T-cell (primary cell): ENCODE measurements around the gene ZBTB24. TPM values are rescaled to one million over a fixed set of nuclear protein-coding genes. Genes with fewer than 3 reads are reported as not detected.

ENCODE experiments used
- ATAC-seq, 4 experiments: fragments of 200-7000 bp in 3 of 4; fragments of 150-1000 bp in 1 of 4; cut with Tn5 transposase; replicated peaks in 1 of 4; 1 replicate in 3 of 4; 2 replicates in 1 of 4; pipeline ENCODE4 v1.10.0; 2021; ENCODE audit warnings: moderate library complexity in 3 of 4, mild to moderate bottlenecking in 2 of 4, moderate number of reproducible peaks in 1 of 4
- CTCF ChIA-PET, 2 donors: fragments of 300-600 bp; sonication (Branson Sonifier 250); formaldehyde crosslinking; loops; one replicate each; lab custom pipeline; 2022; ENCODE audit warnings: antibody characterized with exemption in 2 of 2; lab: Charles Lee
- POLR2A ChIA-PET, 2 donors: fragments of 300-600 bp; sonication (Branson Sonifier 250); formaldehyde crosslinking; loops; one replicate each; lab custom pipeline; 2022; ENCODE audit warnings: antibody characterized with exemption in 2 of 2; lab: Charles Lee
- DNase-seq, 35 experiments: peaks; one replicate each; pipeline versions ENCODE4 v3.0.0 to v3.0.0-alpha.2; 2013 to 2023
- H3K27ac ChIP-seq: one replicate; pipeline ENCODE4 v1.5.1; 2013; ENCODE audit warnings: low read length
- H3K27me3 ChIP-seq, 2 experiments: replicated peaks in 1 of 2; 1 replicate in 1 of 2; 2 replicates in 1 of 2; pipeline versions ENCODE4 v1.6.1 to v1.7.0; 2013; ENCODE audit warnings: low read length in 1 of 2, mixed read lengths in 1 of 2; ENCODE audit not compliant: control insufficient read depth in 2 of 2, insufficient read depth in 2 of 2; ENCODE audit errors: extremely low read depth in 1 of 2
- H3K36me3 ChIP-seq, 2 donors: 1 replicate in 1 of 2; 2 replicates in 1 of 2; pipeline versions ENCODE4 v1.6.1 to v1.7.0; 2013; ENCODE audit warnings: low read length in 1 of 2; ENCODE audit not compliant: control insufficient read depth in 2 of 2, insufficient read depth in 1 of 2; ENCODE audit errors: extremely low read depth in 1 of 2
- H3K4me1 ChIP-seq, 2 experiments: 1 replicate in 1 of 2; 2 replicates in 1 of 2; pipeline versions ENCODE4 v1.6.1 to v1.7.0; 2013; ENCODE audit warnings: low read length in 2 of 2, mixed read lengths in 1 of 2; ENCODE audit not compliant: insufficient read depth in 2 of 2, control insufficient read depth in 1 of 2; ENCODE audit errors: extremely low read depth in 1 of 2
- H3K4me3 ChIP-seq, 2 donors: 1 replicate in 1 of 2; 2 replicates in 1 of 2; pipeline versions ENCODE4 v1.5.1 to v1.7.0; 2013; ENCODE audit warnings: mild to moderate bottlenecking in 2 of 2, low read length in 1 of 2, moderate library complexity in 1 of 2; ENCODE audit not compliant: control insufficient read depth in 1 of 2; ENCODE audit errors: extremely low read depth in 1 of 2
- H3K9me3 ChIP-seq: 2 replicates; pipeline ENCODE4 v1.7.0; 2013
- H3K27ac Mint-ChIP-seq, 2 donors: one replicate each; pipeline ENCODE4 v1.8.0; 2020 to 2021; ENCODE audit warnings: mild to moderate bottlenecking in 2 of 2, mixed read lengths in 2 of 2
- H3K27me3 Mint-ChIP-seq, 2 donors: one replicate each; pipeline ENCODE4 v1.8.0; 2021 to 2022; ENCODE audit warnings: mixed read lengths in 2 of 2
- H3K36me3 Mint-ChIP-seq: one replicate; pipeline ENCODE4 v1.8.0; 2021; ENCODE audit warnings: mixed read lengths
- H3K4me1 Mint-ChIP-seq, 3 donors: one replicate each; pipeline ENCODE4 v1.8.0; 2020 to 2022; ENCODE audit warnings: mixed read lengths in 3 of 3, mild to moderate bottlenecking in 1 of 3
- H3K4me3 Mint-ChIP-seq, 3 donors: one replicate each; pipeline ENCODE4 v1.8.0; 2020 to 2022; ENCODE audit warnings: mild to moderate bottlenecking in 3 of 3, mixed read lengths in 3 of 3, moderate library complexity in 3 of 3
- H3K9me3 Mint-ChIP-seq, 3 donors: one replicate each; pipeline ENCODE4 v1.8.0; 2020 to 2022; ENCODE audit warnings: mixed read lengths in 3 of 3
- WGBS: methylation state at CpG from one replicate; pipeline ENCODE4 v1.1.5; 2013; ENCODE audit warnings: missing lambda C conversion rate; ENCODE audit not compliant: insufficient coverage; 5-methylcytosine and 5-hydroxymethylcytosine counted together
- total RNA-seq, 35 experiments: library from RNA in 6 of 35; stranded (reverse) in 6 of 35; fragments of 120-200 nt in 1 of 35; gene quantifications; one replicate each; pipeline versions ENCODE4 v1.2.1 to v1.2.4 and lab custom pipeline; 2013 to 2026

ZBTB24 gene
- total RNA-seq, 5 donors from 2014 or later (not counting 1 experiment from before 2014, with no cell fraction given), result 14.1 to 21.2 (median 19.5) TPM

- ChIA-PET POLR2A (interaction anchor here in 1 of 2 donors (0.8 to 1.3 kb wide), 2 partner anchors 25 to 51 kb away, joined by 3 to 4 read pairs; partner anchors contain the start of genes PPIL6 and SMPD2), CTCF (interaction anchor here (0.7 to 1.4 kb wide), 9 partner anchors 8 to 548 kb away, joined by 3 to 20 read pairs (median 4); partner anchors contain the start of genes MICAL1 (in 1 of the 2) and ZBTB24 (in 1 of the 2))
- no peaks in the 10 kb centered on the region for H3K27me3 ChIP-seq
- peak overlapping the region; percentile 87 to 92 for H3K27ac Mint-ChIP-seq
- H3K27me3 Mint-ChIP-seq, result no peaks in the 10 kb centered on the region
- no peaks in the 10 kb centered on the region for H3K9me3 ChIP-seq
- no peak overlapping the region for H3K4me3 ChIP-seq
- H3K4me1 Mint-ChIP-seq, result peaks cover 17 to 25% (median 19%) of the 10 kb centered on the region in 3 donors
- no peaks in the 10 kb centered on the region for H3K9me3 Mint-ChIP-seq
- H3K36me3 Mint-ChIP-seq, result no peaks in the 10 kb centered on the region
- peak overlapping the region; percentile 69 for H3K27ac ChIP-seq
- DNase-seq, result peak in 17 of 35 experiments; percentile 4 to 56 (median 18)
- H3K4me3 Mint-ChIP-seq, result peak overlapping the region in 1 of 3 donors; percentile 18
- 0% methylated on average over 1 of the region's 5 CpGs for WGBS
- H3K36me3 ChIP-seq, result no peaks in the 10 kb centered on the region
- H3K4me1 ChIP-seq, result peaks cover 15% of the 10 kb centered on the region in 2 experiments
- peak; percentile 97 to 99 (median 99) for ATAC-seq
Observed at GRCh38 chr6:109491207-109491938, 8.4 kb upstream of the ZBTB24 start.

GRCh38 chr6:109490713-109491112 lies 7.7 kb upstream of the ZBTB24 start:
- no peaks in the 10 kb centered on the region for H3K36me3 Mint-ChIP-seq
- CTCF ChIA-PET, result interaction anchor here (0.7 to 1.3 kb wide), 5 partner anchors 12 to 303 kb away, joined by 3 to 20 read pairs (median 4); no protein-coding TSS in a partner anchor
- H3K4me1 Mint-ChIP-seq, result peaks cover 17 to 23% (median 17%) of the 10 kb centered on the region in 3 donors
- H3K4me3 Mint-ChIP-seq, result peak overlapping the region in 1 of 3 donors; percentile 18
- Histone ChIP-seq H3K27me3 (no peaks in the 10 kb centered on the region), H3K4me3 (no peak overlapping the region), H3K27ac (peak overlapping the region; percentile 69), H3K4me1 (peaks cover 15% of the 10 kb centered on the region in 2 experiments), H3K9me3 (no peaks in the 10 kb centered on the region), H3K36me3 (no peaks in the 10 kb centered on the region)
- no CpG with 5 or more reads among the region's 2 CpGs for WGBS
- H3K27ac Mint-ChIP-seq, result peak overlapping the region; percentile 87 to 92
- DNase-seq (peak in 1 of 35 experiments; percentile 24), ATAC-seq (peak in 1 of 4 experiments; percentile 42)
- no peaks in the 10 kb centered on the region for H3K9me3 Mint-ChIP-seq
- H3K27me3 Mint-ChIP-seq, result no peaks in the 10 kb centered on the region
- POLR2A ChIA-PET, result interaction anchor here in 1 of 2 donors (1.3 kb wide), 1 partner anchor 50 kb away, joined by 4 read pairs; the partner anchor contains the start of genes PPIL6 and SMPD2

GRCh38 chr6:109488001-109488400 lies 5.0 kb upstream of the ZBTB24 start:
- H3K4me1 Mint-ChIP-seq, result peaks cover 27 to 33% (median 27%) of the 10 kb centered on the region in 3 donors
- no peaks in the 10 kb centered on the region for H3K9me3 Mint-ChIP-seq
- Histone ChIP-seq H3K36me3 (no peaks in the 10 kb centered on the region), H3K4me3 (no peak overlapping the region), H3K27ac (no peak overlapping the region), H3K4me1 (peaks cover 15% of the 10 kb centered on the region in 2 experiments), H3K27me3 (no peaks in the 10 kb centered on the region), H3K9me3 (no peaks in the 10 kb centered on the region)
- H3K27me3 Mint-ChIP-seq, result no peaks in the 10 kb centered on the region
- ChIA-PET CTCF (interaction anchor here in 1 of 2 donors (0.6 to 1.0 kb wide), 2 partner anchors 44 to 906 kb away, joined by 5 read pairs; no protein-coding TSS in a partner anchor), POLR2A (no interaction called here)
- H3K4me3 Mint-ChIP-seq, result no peak overlapping the region
- no peak for ATAC-seq
- no peak for DNase-seq
- no peaks in the 10 kb centered on the region for H3K36me3 Mint-ChIP-seq
- no peak overlapping the region for H3K27ac Mint-ChIP-seq

GRCh38 chr6:109486068-109486467 lies 3.0 kb upstream of the ZBTB24 start:
- no peak for ATAC-seq
- H3K27ac Mint-ChIP-seq, result no peak overlapping the region

DNA sequence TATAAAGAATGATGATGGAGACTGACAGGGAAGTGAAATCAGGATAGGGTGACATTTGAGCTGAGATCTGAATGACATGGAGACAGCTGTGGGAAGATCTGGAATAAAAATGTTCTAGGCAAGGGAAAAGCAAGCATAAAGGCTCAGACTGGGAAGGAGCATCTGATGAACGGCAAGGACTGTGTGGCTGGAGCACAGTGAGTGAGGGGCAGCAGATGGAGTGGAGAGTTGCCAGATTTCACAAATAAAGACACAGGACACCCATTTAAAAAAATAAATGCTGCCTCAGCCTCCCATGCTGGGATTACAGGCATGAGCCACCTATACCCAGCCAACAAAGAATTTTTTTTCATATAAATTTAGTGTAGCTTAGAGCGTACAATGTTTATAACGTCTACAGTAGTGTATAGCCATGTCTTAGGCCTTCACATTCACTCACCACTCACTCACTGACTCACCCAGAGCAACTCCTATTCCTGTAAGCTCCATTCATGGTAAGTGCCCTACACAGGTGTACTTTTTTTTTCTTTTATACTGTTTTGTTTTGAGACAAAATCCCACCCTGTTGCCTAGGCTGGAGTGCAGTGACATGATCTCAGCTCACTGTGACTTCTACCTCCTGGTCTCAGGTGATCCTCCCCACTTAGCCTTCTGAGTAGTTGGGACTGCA lies 2.4 kb upstream of the ZBTB24 start:
- no peaks in the 10 kb centered on the region for H3K27me3 ChIP-seq
- Mint-ChIP-seq H3K4me3 (no peak overlapping the region), H3K27me3 (no peaks in the 10 kb centered on the region), H3K27ac (peak overlapping the region in 1 of 2 donors; percentile 34), H3K4me1 (peaks cover 28 to 37% (median 32%) of the 10 kb centered on the region in 3 donors), H3K9me3 (no peaks in the 10 kb centered on the region), H3K36me3 (peaks cover 17% of the 10 kb centered on the region)
- CTCF ChIA-PET, result interaction anchor here (0.7 to 1.1 kb wide), 3 partner anchors 44 to 101 kb away, joined by 3 to 5 read pairs (median 3); no protein-coding TSS in a partner anchor
- no CpG with 5 or more reads among the region's 3 CpGs for WGBS
- H3K9me3 ChIP-seq, result no peaks in the 10 kb centered on the region
- no peak overlapping the region for H3K4me3 ChIP-seq
- DNase-seq (no peak), ATAC-seq (no peak)
- H3K27ac ChIP-seq, result no peak overlapping the region
- H3K36me3 ChIP-seq, result peaks cover 0 to 7% of the 10 kb centered on the region in 2 donors
- POLR2A ChIA-PET, result no interaction called here
- peaks cover 21% of the 10 kb centered on the region in 2 experiments for H3K4me1 ChIP-seq

More at GRCh38 chr6:109486068-109486467, 3.0 kb upstream of the ZBTB24 start:
- Mint-ChIP-seq H3K27me3 (no peaks in the 10 kb centered on the region), H3K9me3 (no peaks in the 10 kb centered on the region), H3K36me3 (peaks cover 13% of the 10 kb centered on the region), H3K4me1 (peaks cover 28 to 36% (median 31%) of the 10 kb centered on the region in 3 donors), H3K4me3 (no peak overlapping the region)
- Histone ChIP-seq H3K36me3 (peaks cover 0 to under 1% of the 10 kb centered on the region in 2 donors), H3K27me3 (no peaks in the 10 kb centered on the region), H3K4me3 (no peak overlapping the region), H3K27ac (no peak overlapping the region), H3K4me1 (peaks cover 20 to 21% of the 10 kb centered on the region in 2 experiments), H3K9me3 (no peaks in the 10 kb centered on the region)
- DNase-seq, result no peak
- CTCF ChIA-PET, result interaction anchor here in 1 of 2 donors (0.7 to 1.1 kb wide), 2 partner anchors 101 to 102 kb away, joined by 3 to 5 read pairs; no protein-coding TSS in a partner anchor
- POLR2A ChIA-PET, result no interaction called here
- WGBS, result no CpG with 5 or more reads among the region's 1 CpG

DNA sequence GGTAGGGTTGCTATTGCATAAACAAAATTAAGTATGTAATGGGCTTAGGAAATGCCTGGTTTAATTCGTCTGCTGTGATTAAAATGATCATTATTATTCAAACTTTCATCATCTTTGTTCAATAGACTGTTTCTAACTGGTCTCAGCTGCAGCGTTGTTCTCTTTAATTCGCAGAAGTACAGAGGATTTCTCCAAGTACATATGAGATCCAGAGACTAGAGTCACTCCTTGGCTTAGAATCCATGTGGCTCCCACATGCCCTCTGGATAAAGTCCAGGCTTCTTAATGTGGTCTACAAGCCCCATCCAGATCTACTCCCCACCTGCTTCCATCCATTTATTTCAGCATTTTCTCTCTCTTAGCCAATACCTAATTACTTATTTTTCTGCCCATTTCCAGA lies 1.1 kb upstream of the ZBTB24 start:
- CTCF ChIA-PET, result interaction anchor here in 1 of 2 donors (1.4 kb wide), 1 partner anchor 101 kb away, joined by 4 read pairs; the partner anchor contains the start of gene CD164
- Mint-ChIP-seq H3K36me3 (peaks cover 22% of the 10 kb centered on the region), H3K9me3 (no peaks in the 10 kb centered on the region), H3K4me3 (peak overlapping the region; percentile 68 to 89 (median 81)), H3K4me1 (peaks cover 39 to 43% (median 40%) of the 10 kb centered on the region in 3 donors), H3K27me3 (no peaks in the 10 kb centered on the region), H3K27ac (peak overlapping the region; percentile 65 to 76)
- POLR2A ChIA-PET, result no interaction called here
- 92% methylated on average over 2 of the region's 3 CpGs for WGBS
- Histone ChIP-seq H3K27ac (peak overlapping the region; percentile 80), H3K27me3 (no peaks in the 10 kb centered on the region), H3K4me3 (no peak overlapping the region), H3K4me1 (peaks cover 30 to 34% of the 10 kb centered on the region in 2 experiments), H3K36me3 (peaks cover 0 to 14% of the 10 kb centered on the region in 2 donors), H3K9me3 (no peaks in the 10 kb centered on the region)
- ATAC-seq (no peak), DNase-seq (no peak)
